H1 (cell line): ENCODE measurements around the gene CEP89. TPM values are rescaled to one million over a fixed set of nuclear protein-coding genes. Genes with fewer than 3 reads are reported as not detected.

Experiments used
- NRF1 ChIP-seq: IDR thresholded peaks from 2 replicates; pipeline ENCODE4 v1.6.1; 2011; ENCODE audit warnings: mild to moderate bottlenecking, low read depth, low read length, improper control_type of control experiment
- polyA plus RNA-seq, 7 experiments: library from polyadenylated mRNA; depleted of rRNA in 3 of 7; stranded (reverse) in 5 of 7; unstranded in 2 of 7; fragments of >200 nt in 5 of 7; fragments of 200-250 nt in 2 of 7; gene quantifications; 1 replicate in 5 of 7; 2 replicates in 1 of 7; 4 replicates in 1 of 7; pipeline versions ENCODE4 v1.2.1 to v1.2.3, GENCODE V29; 2011 to 2013; ENCODE audit warnings: missing spikeins in 2 of 7, mixed read lengths in 2 of 7
- total RNA-seq: library from RNA; stranded (reverse); fragmentation: NEBNext Ultra II Directional; extraction: Animal tissue kit (Norgen Biotek cat#: 25700); gene quantifications from 2 replicates; pipeline ENCODE4 v1.2.1, GENCODE V29; 2021

Gene CEP89
- total and polyA plus RNA-seq, 2 of the 8 experiments (the other 6 are each of a cell fraction or from before 2014, with no cell fraction given) = 23.0 to 23.6 TPM

GRCh38 chr19:32977280-32977679, 5.5 kb upstream of the CEP89 start (continued):
- no peak for TF ChIP-seq NRF1
